Thyroid gland (tissue), 4 donors: Measurements from ENCODE around the gene SEMA5A. TPM values are rescaled to one million over a fixed set of nuclear protein-coding genes. Genes with fewer than 3 reads are reported as not detected.
A peak's percentile ranks its signal among the peaks of the same experiment; 100 is the strongest.

Experiments used
- DNase-seq, 2 donors: peaks; one replicate each; pipeline ENCODE4 v3.0.0-alpha.2; 2019
- H3K27ac ChIP-seq, 3 donors: fragments of 200-600 bp; sonication (generic); 1 replicate in 2 of 3; 2 replicates in 1 of 3; pipeline ENCODE4 v1.5.1; 2016 to 2019; ENCODE audit warnings: mild to moderate bottlenecking in 1 of 3, moderate library complexity in 1 of 3
- H3K27me3 ChIP-seq: fragments of 200-600 bp; sonication (generic); one replicate; pipeline ENCODE4 v1.5.1; 2019
- H3K36me3 ChIP-seq, 2 donors: fragments of 200-600 bp; sonication (generic); one replicate each; pipeline ENCODE4 v1.5.1; 2016 to 2019
- H3K4me1 ChIP-seq, 2 donors: fragments of 200-600 bp; sonication (generic); one replicate each; pipeline ENCODE4 v1.5.1; 2017 to 2019
- H3K4me3 ChIP-seq, 3 donors: fragments of 200-600 bp; sonication (generic); replicated peaks in 1 of 3; 1 replicate in 2 of 3; 2 replicates in 1 of 3; pipeline ENCODE4 v1.5.1; 2016; ENCODE audit warnings: mild to moderate bottlenecking in 1 of 3
- H3K9me3 ChIP-seq: fragments of 200-600 bp; sonication (generic); one replicate; pipeline ENCODE4 v1.5.1; 2017
- POLR2A ChIP-seq, 2 donors: fragments of 450-650 bp; IDR thresholded peaks; one replicate each; pipeline ENCODE4 v1.6.1; 2017; ENCODE audit warnings: antibody characterized with exemption in 2 of 2, mild to moderate bottlenecking in 2 of 2, moderate library complexity in 1 of 2
- WGBS, 2 donors: methylation state at CpG; one replicate each; pipeline ENCODE4 v1.1.5; 2017; 5-methylcytosine and 5-hydroxymethylcytosine counted together
- intact Hi-C: fragments of 100-400 bp; cut with DNase I; formaldehyde crosslinking; loops from one replicate; pipeline ENCODE4 v1.15.1; 2023
- total RNA-seq, 4 donors: library from RNA; depleted of rRNA; stranded (reverse); fragments of >200 nt; gene quantifications; one replicate each; pipeline ENCODE4 v1.2.3, GENCODE V29; 2016
- TF ChIP-seq, protein P1 (sequence below), 6 experiments: fragments of 200-600 bp in 3 of 6; fragments of 450-650 bp in 3 of 6; sonication (generic) in 3 of 6; IDR thresholded peaks; one replicate each; pipeline ENCODE4 v1.5.1; 2016 to 2019; ENCODE audit warnings: antibody characterized with exemption in 6 of 6, mild to moderate bottlenecking in 2 of 6, inconsistent platforms in 1 of 6, moderate library complexity in 1 of 6

SEMA5A gene
- total RNA-seq, 4 donors from 2014 or later: 1.8 to 8.4 (median 3.8) TPM

DNA sequence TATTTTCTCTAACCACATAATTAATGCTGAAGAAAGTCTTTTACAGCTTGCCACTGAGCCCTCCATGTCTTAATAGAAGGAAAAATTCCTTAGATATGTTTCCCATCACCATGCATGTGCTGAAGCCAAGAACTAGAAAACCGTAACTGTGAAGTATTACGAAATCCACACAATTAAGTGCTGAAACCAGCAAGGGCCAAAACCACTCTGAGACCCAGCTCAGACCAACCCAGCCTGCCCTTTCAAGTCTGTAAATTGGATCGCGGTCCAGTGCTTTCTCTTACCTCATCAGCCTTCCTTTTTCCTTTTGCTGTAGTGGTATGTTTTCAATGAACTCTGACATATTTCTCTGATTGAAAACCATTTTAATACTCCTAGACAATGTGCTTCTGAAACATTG is 26.3 kb downstream of the SEMA5A start:
- Histone ChIP-seq H3K9me3 (no peaks in the 10 kb centered on the region), H3K4me1 (peaks cover 0 to 5% of the 10 kb centered on the region in 2 donors), H3K27me3 (no peaks in the 10 kb centered on the region), H3K4me3 (no peak overlapping the region), H3K36me3 (no peaks in the 10 kb centered on the region), H3K27ac (no peak overlapping the region)
- intact Hi-C loops: no loop called here
- TF ChIP-seq POLR2A (IDR thresholded peaks at IDR 0.05): no peak
- TF ChIP-seq, protein P1, sequence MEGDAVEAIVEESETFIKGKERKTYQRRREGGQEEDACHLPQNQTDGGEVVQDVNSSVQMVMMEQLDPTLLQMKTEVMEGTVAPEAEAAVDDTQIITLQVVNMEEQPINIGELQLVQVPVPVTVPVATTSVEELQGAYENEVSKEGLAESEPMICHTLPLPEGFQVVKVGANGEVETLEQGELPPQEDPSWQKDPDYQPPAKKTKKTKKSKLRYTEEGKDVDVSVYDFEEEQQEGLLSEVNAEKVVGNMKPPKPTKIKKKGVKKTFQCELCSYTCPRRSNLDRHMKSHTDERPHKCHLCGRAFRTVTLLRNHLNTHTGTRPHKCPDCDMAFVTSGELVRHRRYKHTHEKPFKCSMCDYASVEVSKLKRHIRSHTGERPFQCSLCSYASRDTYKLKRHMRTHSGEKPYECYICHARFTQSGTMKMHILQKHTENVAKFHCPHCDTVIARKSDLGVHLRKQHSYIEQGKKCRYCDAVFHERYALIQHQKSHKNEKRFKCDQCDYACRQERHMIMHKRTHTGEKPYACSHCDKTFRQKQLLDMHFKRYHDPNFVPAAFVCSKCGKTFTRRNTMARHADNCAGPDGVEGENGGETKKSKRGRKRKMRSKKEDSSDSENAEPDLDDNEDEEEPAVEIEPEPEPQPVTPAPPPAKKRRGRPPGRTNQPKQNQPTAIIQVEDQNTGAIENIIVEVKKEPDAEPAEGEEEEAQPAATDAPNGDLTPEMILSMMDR (IDR thresholded peaks at IDR 0.05): no peak
- DNase-seq: peak; percentile 51 to 64
- 23 to 38% methylated on average over 4 of the region's 4 CpGs for WGBS, 2 donors

DNA sequence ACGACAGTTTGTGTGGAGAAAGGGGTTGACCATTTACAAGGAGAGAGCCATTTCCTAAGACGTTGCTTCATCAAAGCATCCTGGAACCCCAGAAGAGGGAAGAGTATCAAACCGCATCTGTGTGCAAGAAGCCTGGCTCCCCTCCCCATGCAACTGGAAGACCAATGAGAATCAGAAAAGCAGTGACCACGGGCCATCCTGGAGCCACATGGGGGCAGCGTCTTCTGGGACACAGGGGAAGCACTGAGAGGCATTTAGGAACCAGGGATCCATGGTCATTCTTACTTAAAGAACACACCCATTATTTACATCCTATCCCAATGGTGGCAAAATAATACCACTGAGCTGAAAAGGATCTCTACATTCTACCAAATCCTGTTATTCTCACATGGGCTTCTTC is 29.3 kb downstream of the SEMA5A start:
- no peaks in the 10 kb centered on the region for H3K27me3 ChIP-seq
- no peaks in the 10 kb centered on the region for H3K9me3 ChIP-seq
- peaks cover 5 to 11% of the 10 kb centered on the region in 2 donors for H3K4me1 ChIP-seq
- intact Hi-C loops: no loop called here
- WGBS, 2 donors: 74 to 84% methylated on average over 5 of the region's 5 CpGs
- TF ChIP-seq, protein P1 (IDR thresholded peaks at IDR 0.05): no peak
- TF ChIP-seq POLR2A (IDR thresholded peaks at IDR 0.05): no peak
- H3K4me3 ChIP-seq: no peak overlapping the region
- no peaks in the 10 kb centered on the region for H3K36me3 ChIP-seq
- DNase-seq: no peak
- H3K27ac ChIP-seq: no peak overlapping the region

DNA sequence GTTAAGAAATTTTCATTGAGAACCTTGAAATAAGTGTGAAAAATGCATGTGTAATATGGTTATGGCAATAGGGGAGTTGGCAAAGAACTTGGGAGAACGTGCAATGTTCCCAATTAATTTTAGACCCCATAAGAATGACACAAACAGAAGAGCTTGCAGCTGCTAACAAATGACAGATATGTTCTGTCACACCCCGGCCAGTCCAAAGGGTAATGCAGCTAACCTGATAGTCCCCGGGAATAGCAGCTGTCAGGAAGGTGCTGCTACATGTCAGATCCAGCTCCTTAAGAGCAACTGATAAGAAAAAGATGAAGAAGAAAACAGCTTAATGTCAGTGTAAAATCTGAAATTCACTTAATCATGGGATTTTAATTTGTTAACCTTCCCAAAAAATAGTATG is 30.4 kb downstream of the SEMA5A start:
- no peak for DNase-seq
- TF ChIP-seq POLR2A (IDR thresholded peaks at IDR 0.05): no peak
- TF ChIP-seq, protein P1 (IDR thresholded peaks at IDR 0.05): no peak
- Histone ChIP-seq H3K27me3 (no peaks in the 10 kb centered on the region), H3K4me1 (peaks cover 5 to 11% of the 10 kb centered on the region in 2 donors), H3K4me3 (no peak overlapping the region), H3K27ac (no peak overlapping the region), H3K9me3 (no peaks in the 10 kb centered on the region), H3K36me3 (no peaks in the 10 kb centered on the region)
- 74 to 83% methylated on average over 3 of the region's 3 CpGs for WGBS, 2 donors
- intact Hi-C loops: no loop called here

DNA sequence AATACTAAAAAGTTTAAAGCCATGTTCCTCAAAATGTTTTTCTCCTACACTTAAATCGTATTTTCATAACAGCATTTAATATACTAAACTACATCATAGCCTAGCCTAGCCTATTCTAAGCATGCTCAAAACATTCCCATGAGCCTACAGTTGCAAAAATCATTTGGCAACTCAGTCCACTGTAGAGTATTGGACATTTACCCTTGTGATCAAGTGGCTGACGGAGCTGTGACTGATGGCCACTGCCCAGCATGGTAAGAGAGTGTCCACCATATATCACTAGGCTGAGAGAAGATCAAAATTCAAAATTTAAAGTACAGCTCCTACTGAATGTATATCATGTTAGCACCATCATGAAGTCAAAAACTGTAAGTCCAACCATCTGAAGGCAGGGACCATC is 30.9 kb downstream of the SEMA5A start:
- Histone ChIP-seq H3K27ac (no peak overlapping the region), H3K4me1 (peaks cover 5 to 8% of the 10 kb centered on the region in 2 donors), H3K9me3 (no peaks in the 10 kb centered on the region), H3K36me3 (no peaks in the 10 kb centered on the region), H3K4me3 (no peak overlapping the region), H3K27me3 (no peaks in the 10 kb centered on the region)
- 85 to 90% methylated on average over 2 of the region's 2 CpGs for WGBS, 2 donors
- TF ChIP-seq, protein P1 (IDR thresholded peaks at IDR 0.05): no peak
- intact Hi-C loops: no loop called here
- no peak for DNase-seq

DNA sequence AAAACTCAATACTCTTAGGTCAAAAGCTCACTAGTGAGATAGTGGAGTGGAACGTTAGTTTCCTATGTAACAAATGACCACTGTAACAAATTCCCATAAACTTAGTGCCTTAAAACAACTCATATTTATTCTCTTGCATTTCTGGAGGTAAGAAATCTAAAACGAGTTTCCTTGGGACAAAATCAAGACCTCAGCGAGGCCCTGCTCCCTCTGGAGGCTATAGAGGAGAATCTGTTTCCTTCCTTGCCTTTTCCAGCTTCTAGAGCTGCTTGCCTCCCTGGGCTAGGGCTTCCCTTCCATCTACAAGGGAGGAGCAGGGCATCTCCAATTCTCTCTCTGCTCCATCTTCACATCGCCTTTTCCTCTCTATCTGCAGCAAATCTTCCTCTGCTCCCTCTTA is 32.0 kb downstream of the SEMA5A start:
- Histone ChIP-seq H3K36me3 (no peaks in the 10 kb centered on the region), H3K9me3 (no peaks in the 10 kb centered on the region), H3K27me3 (no peaks in the 10 kb centered on the region), H3K4me1 (peaks cover 5 to 6% of the 10 kb centered on the region in 2 donors), H3K27ac (no peak overlapping the region), H3K4me3 (no peak overlapping the region)
- 67 to 69% methylated on average over 4 of the region's 4 CpGs for WGBS, 2 donors
- no peak for DNase-seq
- TF ChIP-seq, protein P1 (IDR thresholded peaks at IDR 0.05): no peak
- TF ChIP-seq POLR2A (IDR thresholded peaks at IDR 0.05): no peak
- intact Hi-C loops: no loop called here
